K562 (cell line): ENCODE results near the gene CBFA2T2. TPM values are rescaled to one million over a fixed set of nuclear protein-coding genes. Genes with fewer than 3 reads are reported as not detected.

Source experiments
- CUX1 ChIP-seq: fragments of 200-800 bp; sonication (Bioruptor generic); IDR thresholded peaks from 2 replicates; pipeline ENCODE4 v1.6.1; 2016; ENCODE audit warnings: missing genetic modification characterization, missing compliant biosample characterization
- EGR1 ChIP-seq: fragments of 450-650 bp; conservative IDR thresholded peaks from 2 replicates; pipeline ENCODE4 v1.6.1; 2017; ENCODE audit warnings: mild to moderate bottlenecking
- FOXP1 ChIP-seq: sonication (generic); formaldehyde crosslinking; IDR thresholded peaks from 2 replicates; pipeline ENCODE4 v1.8.0; 2022; ENCODE audit warnings: mild to moderate bottlenecking, missing genetic modification reagents
- MECOM ChIP-seq: fragments of 250-450 bp; sonication (Bioruptor Pico); IDR thresholded peaks from 2 replicates; pipeline ENCODE4 v1.8.0; 2022; ENCODE audit warnings: inconsistent platforms
- RREB1 ChIP-seq: fragments of 250-450 bp; sonication (Bioruptor Pico); IDR thresholded peaks from 2 replicates; pipeline ENCODE4 v1.4.0; 2020
- SP1 ChIP-seq: sonication (generic); formaldehyde crosslinking; IDR thresholded peaks from 2 replicates; pipeline ENCODE4 v1.8.1; 2022; ENCODE audit warnings: mild to moderate bottlenecking, missing genetic modification reagents
- ZNF217 ChIP-seq: sonication (generic); formaldehyde crosslinking; IDR thresholded peaks from 2 replicates; pipeline ENCODE4 v1.8.0; 2022; ENCODE audit warnings: mild to moderate bottlenecking, missing genetic modification reagents
- polyA plus RNA-seq, 8 experiments: library from polyadenylated mRNA; depleted of rRNA in 4 of 8; stranded (reverse) in 5 of 8; unstranded in 3 of 8; fragments of >200 nt; fragmentation: Nextera tagmentation in 2 of 8; fragmentation: Illumina TruSeq in 1 of 8; extraction: Ambion mirVana in 2 of 8; extraction: Trizol in 1 of 8; gene quantifications; 2 replicates each; pipeline versions ENCODE4 v1.2.1 to v1.2.3, GENCODE V29; 2011 to 2014; ENCODE audit warnings: inconsistent platforms in 1 of 8, missing spikeins in 1 of 8
- total RNA-seq, 7 experiments: library from RNA; depleted of rRNA in 6 of 7; stranded (reverse); fragments of >200 nt in 6 of 7; fragmentation: Illumina TruSeq in 2 of 7; extraction: Trizol in 2 of 7; gene quantifications; 2 replicates each; pipeline versions ENCODE4 v1.2.1 to v1.2.3, GENCODE V29; 2011 to 2021; ENCODE audit warnings: low replicate concordance in 1 of 7
- TF ChIP-seq, protein P1 (sequence below): fragments of 450-650 bp; IDR thresholded peaks from 2 replicates; pipeline ENCODE4 v1.6.1; 2014; ENCODE audit warnings: low read depth, mild to moderate bottlenecking, moderate library complexity, borderline replicate concordance

Gene CBFA2T2
- total and polyA plus RNA-seq, 9 of the 15 experiments (the other 6 are each of a cell fraction or from before 2014, with no cell fraction given) = 0.27 to 9.6 (median 5.8) TPM

- 0 out of 2 replicates have a peak, but pooled peaks have one; percentile 16 for TF ChIP-seq FOXP1 (CRISPR knock-in tag)
- TF ChIP-seq MECOM (CRISPR knock-in tag) = no peak
- no peak for TF ChIP-seq CUX1
- TF ChIP-seq EGR1 = no peak
- no peak for TF ChIP-seq SP1 (CRISPR knock-in tag)
- no peak for TF ChIP-seq ZNF217 (CRISPR knock-in tag)
- TF ChIP-seq, protein P1, sequence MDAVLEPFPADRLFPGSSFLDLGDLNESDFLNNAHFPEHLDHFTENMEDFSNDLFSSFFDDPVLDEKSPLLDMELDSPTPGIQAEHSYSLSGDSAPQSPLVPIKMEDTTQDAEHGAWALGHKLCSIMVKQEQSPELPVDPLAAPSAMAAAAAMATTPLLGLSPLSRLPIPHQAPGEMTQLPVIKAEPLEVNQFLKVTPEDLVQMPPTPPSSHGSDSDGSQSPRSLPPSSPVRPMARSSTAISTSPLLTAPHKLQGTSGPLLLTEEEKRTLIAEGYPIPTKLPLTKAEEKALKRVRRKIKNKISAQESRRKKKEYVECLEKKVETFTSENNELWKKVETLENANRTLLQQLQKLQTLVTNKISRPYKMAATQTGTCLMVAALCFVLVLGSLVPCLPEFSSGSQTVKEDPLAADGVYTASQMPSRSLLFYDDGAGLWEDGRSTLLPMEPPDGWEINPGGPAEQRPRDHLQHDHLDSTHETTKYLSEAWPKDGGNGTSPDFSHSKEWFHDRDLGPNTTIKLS = no peak
- TF ChIP-seq RREB1 (CRISPR knock-in tag) = no peak
Observed at GRCh38 chr20:33672426-33673113, 182.7 kb downstream of the CBFA2T2 start (continued).
